IMR-90 (cell line): Measurements from ENCODE around the gene IGIP. TPM values are rescaled to one million over a fixed set of nuclear protein-coding genes. Genes with fewer than 3 reads are reported as not detected.

Source experiments
- ATAC-seq: fragments of 200-7000 bp; cut with Tn5 transposase; 2 replicates; pipeline ENCODE4 v1.9.1; 2020; ENCODE audit warnings: low read depth, mild to moderate bottlenecking, moderate library complexity
- BruUV-seq: library from RNA; stranded (reverse); fragments of 400-500 nt; replicated peaks from 2 replicates; lab custom pipeline; 2021; lab: Mats Ljungman, UMichigan
- CTCF ChIA-PET: fragments of 300-600 bp; formaldehyde crosslinking; extraction: SDS; loops from one replicate; lab custom pipeline; 2021; ENCODE audit warnings: antibody characterized with exemption; lab: Yijun Ruan, JAX
- POLR2A ChIA-PET: fragments of 300-600 bp; sonication (Branson Sonifier 250); formaldehyde crosslinking; loops from one replicate; lab custom pipeline; 2022; ENCODE audit warnings: antibody characterized with exemption; ENCODE audit not compliant: unreplicated experiment; lab: Charles Lee
- DNase-seq: peaks from one replicate; pipeline ENCODE4 v3.0.0; 2013
- H2AFZ ChIP-seq: replicated peaks from 2 replicates; pipeline ENCODE3; 2013; ENCODE audit warnings: low read length, mild to moderate bottlenecking; ENCODE audit not compliant: poor library complexity
- H2AK5ac ChIP-seq: 2 replicates; pipeline ENCODE4 v1.6.1; 2013; ENCODE audit warnings: low read depth, low read length, inconsistent platforms
- H2AK9ac ChIP-seq: replicated peaks from 2 replicates; pipeline ENCODE3; 2013; ENCODE audit warnings: mild to moderate bottlenecking, low read depth, low read length, moderate library complexity; ENCODE audit not compliant: poor library complexity
- H2BK120ac ChIP-seq: 2 replicates; pipeline ENCODE4 v1.6.1; 2013; ENCODE audit warnings: low read depth, low read length, inconsistent platforms
- H2BK15ac ChIP-seq: 3 replicates; pipeline ENCODE4 v1.6.1; 2013; ENCODE audit warnings: low read depth, low read length, inconsistent platforms
- H2BK20ac ChIP-seq: 2 replicates; pipeline ENCODE4 v1.6.1; 2013; ENCODE audit warnings: low read depth, mild to moderate bottlenecking, inconsistent platforms, low read length, moderate library complexity
- H2BK5ac ChIP-seq: 2 replicates; pipeline ENCODE4 v1.6.1; 2013; ENCODE audit warnings: mild to moderate bottlenecking, low read depth, low read length, inconsistent platforms; ENCODE audit not compliant: poor library complexity, severe bottlenecking
- H3K14ac ChIP-seq: replicated peaks from 2 replicates; pipeline ENCODE4 v1.6.1; 2013; ENCODE audit warnings: low read depth, low read length, inconsistent platforms
- H3K18ac ChIP-seq: 2 replicates; pipeline ENCODE4 v1.6.1; 2013; ENCODE audit warnings: low read depth, low read length, control low read depth
- H3K23ac ChIP-seq: 2 replicates; pipeline ENCODE4 v1.6.1; 2013; ENCODE audit warnings: low read depth, low read length, inconsistent platforms
- H3K27ac ChIP-seq: 2 replicates; pipeline ENCODE4 v1.5.1; 2013; ENCODE audit warnings: mild to moderate bottlenecking, control low read depth, low read length; ENCODE audit not compliant: insufficient read depth
- H3K27me3 ChIP-seq: 2 replicates; pipeline ENCODE4 v1.6.1; 2013; ENCODE audit warnings: low read length; ENCODE audit not compliant: control insufficient read depth, insufficient read depth
- H3K36me3 ChIP-seq: 2 replicates; pipeline ENCODE4 v1.6.1; 2013; ENCODE audit warnings: low read length, mixed read lengths; ENCODE audit not compliant: control insufficient read depth, insufficient read depth
- H3K4ac ChIP-seq: 2 replicates; pipeline ENCODE4 v1.6.1; 2013; ENCODE audit warnings: low read depth, low read length, inconsistent platforms
- H3K4me1 ChIP-seq: 2 replicates; pipeline ENCODE4 v1.6.1; 2013; ENCODE audit warnings: low read length, mixed read lengths; ENCODE audit not compliant: control insufficient read depth, insufficient read depth
- H3K4me2 ChIP-seq: 2 replicates; pipeline ENCODE4 v1.6.1; 2013; ENCODE audit warnings: low read depth, mild to moderate bottlenecking, control low read depth, low read length, moderate library complexity
- H3K4me3 ChIP-seq: 2 replicates; pipeline ENCODE4 v1.5.1; 2013; ENCODE audit warnings: low read depth, mild to moderate bottlenecking, control low read depth, low read length, moderate library complexity; ENCODE audit not compliant: insufficient read depth
- H3K56ac ChIP-seq: 2 replicates; pipeline ENCODE4 v1.6.1; 2013; ENCODE audit warnings: low read length, inconsistent platforms; ENCODE audit not compliant: insufficient read depth; ENCODE audit errors: extremely low read depth
- H3K79me1 ChIP-seq, 2 experiments: 2 replicates each; pipeline ENCODE4 v1.6.1; 2013; ENCODE audit warnings: low read length in 2 of 2, inconsistent platforms in 1 of 2, low read depth in 1 of 2
- H3K9ac ChIP-seq: 2 replicates; pipeline ENCODE4 v1.6.1; 2013; ENCODE audit warnings: low read depth, low read length, control low read depth
- H3K9me1 ChIP-seq: 2 replicates; pipeline ENCODE4 v1.6.1; 2013; ENCODE audit warnings: low read length, inconsistent platforms; ENCODE audit not compliant: insufficient read depth
- H3K9me3 ChIP-seq: 2 replicates; pipeline ENCODE4 v1.6.1; 2013; ENCODE audit warnings: low read length; ENCODE audit not compliant: control insufficient read depth, insufficient read depth
- H4K20me1 ChIP-seq: 2 replicates; pipeline ENCODE4 v1.6.1; 2013; ENCODE audit warnings: low read length, inconsistent platforms; ENCODE audit not compliant: insufficient read depth
- H4K5ac ChIP-seq: 2 replicates; pipeline ENCODE4 v1.6.1; 2013; ENCODE audit warnings: mild to moderate bottlenecking, low read depth, low read length, control low read depth
- H4K8ac ChIP-seq, 2 experiments: 2 replicates each; pipeline ENCODE4 v1.6.1; 2013; ENCODE audit warnings: low read depth in 2 of 2, low read length in 2 of 2, control low read depth in 1 of 2, inconsistent platforms in 1 of 2
- H4K91ac ChIP-seq: 2 replicates; pipeline ENCODE4 v1.6.1; 2013; ENCODE audit warnings: low read depth, low read length, inconsistent platforms; ENCODE audit not compliant: insufficient read depth
- CEBPB ChIP-seq: IDR thresholded peaks from 2 replicates; pipeline ENCODE4 v1.6.1; 2012; ENCODE audit warnings: low read depth, low read length, improper control_type of control experiment
- MXI1 ChIP-seq: IDR thresholded peaks from 2 replicates; pipeline ENCODE4 v1.6.1; 2012; ENCODE audit warnings: low read depth, mild to moderate bottlenecking, low read length, moderate library complexity, borderline replicate concordance
- WGBS, 2 experiments: methylation state at CpG; one replicate each; pipeline versions ENCODE4 v1.1.5 to v1.1.7; 2013; ENCODE audit warnings: missing lambda C conversion rate in 2 of 2; ENCODE audit not compliant: insufficient read length in 1 of 2; ENCODE audit errors: extremely low coverage in 2 of 2; 5-methylcytosine and 5-hydroxymethylcytosine counted together
- dilution Hi-C: fragments of 300-500 bp; cut with HindIII; formaldehyde crosslinking; loops from one replicate; pipeline ENCODE4 v1.14.3; 2018; ENCODE audit warnings: low sequenced_read_pairs; ENCODE audit not compliant: unreplicated experiment
- in situ Hi-C: fragments of 300-500 bp; cut with MboI; formaldehyde crosslinking; loops from 3 replicates; pipeline ENCODE4 v1.14.3; 2019; ENCODE audit warnings: low sequenced_read_pairs, inconsistent platforms, mixed read lengths
- intact Hi-C: fragments of 100-400 bp; cut with micrococcal nuclease; formaldehyde crosslinking; loops from 2 replicates; pipeline ENCODE4 v1.10.0; 2022
- polyA plus RNA-seq, 3 experiments: library from polyadenylated mRNA; depleted of rRNA; stranded (reverse); fragments of >200 nt; gene quantifications; 2 replicates each; pipeline ENCODE4 v1.2.3, GENCODE V29; 2012; ENCODE audit warnings: low replicate concordance in 1 of 3
- total RNA-seq: library from RNA; depleted of rRNA; stranded (reverse); fragments of >200 nt; gene quantifications from 2 replicates; pipeline ENCODE4 v1.2.3, GENCODE V29; 2012

The IGIP gene
- total and polyA plus RNA-seq, 2 of the 4 experiments (the other 2 are of a cell fraction), result 1.2 to 5.0 TPM

DNA sequence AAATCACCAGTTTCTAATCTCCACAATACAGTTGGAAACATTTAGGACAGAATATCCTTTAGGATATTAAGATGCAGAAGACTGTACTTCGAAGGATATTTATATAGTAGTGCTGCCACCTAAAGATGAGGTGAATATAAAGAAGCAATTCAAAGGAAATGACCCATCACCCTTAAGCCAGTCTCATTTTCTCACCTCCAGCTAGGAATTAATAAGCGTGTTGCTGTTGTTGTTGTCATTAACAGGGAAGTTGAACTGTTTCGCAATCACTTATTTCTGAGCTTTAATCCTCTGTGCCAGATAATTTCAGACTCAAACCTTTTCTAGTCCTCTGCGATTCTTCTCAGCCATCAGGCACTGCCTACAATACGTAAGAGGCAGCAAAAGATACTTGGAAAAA is 19.6 kb upstream of the IGIP start:
- Histone ChIP-seq H3K4me2 (no peak overlapping the region), H2BK15ac (no peak overlapping the region), H3K23ac (no peak overlapping the region), H4K91ac (no peak overlapping the region), H3K27me3 (peaks cover 4% of the 10 kb centered on the region), H3K9ac (no peak overlapping the region), H3K9me1 (no peaks in the 10 kb centered on the region; the same call in 1 of the 2 replicates), H3K4ac (no peak overlapping the region), H3K18ac (no peak overlapping the region), H3K27ac (no peak overlapping the region), H2BK5ac (no peak overlapping the region), H4K20me1 (0 out of 2 replicates have a peak, but pooled peaks cover 3% of the 10 kb centered on the region), H2AK5ac (no peak overlapping the region), H3K14ac (no peak overlapping the region), H3K36me3 (no peaks in the 10 kb centered on the region), H3K4me3 (no peak overlapping the region), H3K56ac (no peak overlapping the region), H2AFZ (no peak overlapping the region), H3K9me3 (no peaks in the 10 kb centered on the region), H3K79me1 (peaks cover 3 to 21% of the 10 kb centered on the region in 2 experiments; a peak in 3 of 4 replicates), H2BK120ac (no peak overlapping the region), H2AK9ac (no peak overlapping the region), H2BK20ac (no peak overlapping the region), H4K5ac (no peak overlapping the region), H4K8ac (no peak overlapping the region), H3K4me1 (peaks cover 4% of the 10 kb centered on the region)
- WGBS, 2 experiments, result no CpG with 5 or more reads among the region's 5 CpGs
- intact Hi-C loops, result no loop called here
- ATAC-seq (no peak), DNase-seq (no peak)
- in situ Hi-C loops, result loop anchor here (25.0 kb wide), 1 partner anchor 469 kb away; the partner anchor contains the start of gene CXXC5
- dilution Hi-C loops, result no loop called here
- TF ChIP-seq MXI1, result no peak
- peak; percentile 96 for TF ChIP-seq CEBPB
- POLR2A ChIA-PET, result no interaction called here
- BruUV-seq, result no TSS peak
- CTCF ChIA-PET, result interaction anchor here (0.7 kb wide), 1 partner anchor 10 kb away, joined by 4 read pairs; no protein-coding TSS in a partner anchor
